ENCODE results near the gene FOXR2.

FOXR2 gene

DNA sequence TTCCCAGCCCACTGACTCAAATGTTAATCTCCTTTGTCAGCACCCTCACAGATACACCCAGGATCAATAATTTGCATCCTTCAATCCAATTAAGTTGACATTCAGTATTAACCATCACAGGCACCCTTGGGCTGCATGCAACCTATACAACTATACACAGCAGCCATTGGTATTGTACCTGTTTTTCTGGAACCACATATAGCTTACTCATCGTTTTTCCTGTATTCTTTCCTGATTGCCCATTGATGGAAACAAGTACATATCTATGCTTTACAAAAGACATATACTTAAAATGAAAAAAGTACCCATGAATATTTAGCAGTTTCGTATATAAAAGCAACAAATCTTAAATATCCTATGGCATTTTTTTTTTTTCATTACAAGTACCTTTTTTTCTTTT lies 3.7 kb upstream of the FOXR2 start:
- Histone ChIP-seq H4K20me1 (ENCODE audit: control insufficient read depth, insufficient read depth, low read depth, low read length) (no peaks in the 10 kb centered on the region), H3K27me3 (ENCODE audit: control insufficient read depth, low read length) (no peaks in the 10 kb centered on the region), H3K27ac (ENCODE audit: low read depth, low read length) (no peak overlapping the region), H3K4me2 (ENCODE audit: low read length) (no peak overlapping the region), H3K36me3 (ENCODE audit: control insufficient read depth, low read length) (no peaks in the 10 kb centered on the region), H3K9me3 (ENCODE audit: control insufficient read depth, insufficient read depth, low read length) (no peaks in the 10 kb centered on the region), H3K4me1 (ENCODE audit: control insufficient read depth, low read length) (no peaks in the 10 kb centered on the region), H3K79me2 (ENCODE audit: control insufficient read depth, low read length) (no peaks in the 10 kb centered on the region), H3F3A (ENCODE audit: control insufficient read depth, insufficient read depth) (no peaks in the 10 kb centered on the region), H3K4me3 (ENCODE audit: low read length) (no peak overlapping the region), H3K9me2 (replicated peaks; ENCODE audit: control insufficient read depth, low read length) (no peaks in the 10 kb centered on the region)
- TF ChIP-seq EZH2phosphoT487 (IDR thresholded peaks at IDR 0.05; ENCODE audit: borderline replicate concordance, low read length): no peak
- TF ChIP-seq, protein P1, sequence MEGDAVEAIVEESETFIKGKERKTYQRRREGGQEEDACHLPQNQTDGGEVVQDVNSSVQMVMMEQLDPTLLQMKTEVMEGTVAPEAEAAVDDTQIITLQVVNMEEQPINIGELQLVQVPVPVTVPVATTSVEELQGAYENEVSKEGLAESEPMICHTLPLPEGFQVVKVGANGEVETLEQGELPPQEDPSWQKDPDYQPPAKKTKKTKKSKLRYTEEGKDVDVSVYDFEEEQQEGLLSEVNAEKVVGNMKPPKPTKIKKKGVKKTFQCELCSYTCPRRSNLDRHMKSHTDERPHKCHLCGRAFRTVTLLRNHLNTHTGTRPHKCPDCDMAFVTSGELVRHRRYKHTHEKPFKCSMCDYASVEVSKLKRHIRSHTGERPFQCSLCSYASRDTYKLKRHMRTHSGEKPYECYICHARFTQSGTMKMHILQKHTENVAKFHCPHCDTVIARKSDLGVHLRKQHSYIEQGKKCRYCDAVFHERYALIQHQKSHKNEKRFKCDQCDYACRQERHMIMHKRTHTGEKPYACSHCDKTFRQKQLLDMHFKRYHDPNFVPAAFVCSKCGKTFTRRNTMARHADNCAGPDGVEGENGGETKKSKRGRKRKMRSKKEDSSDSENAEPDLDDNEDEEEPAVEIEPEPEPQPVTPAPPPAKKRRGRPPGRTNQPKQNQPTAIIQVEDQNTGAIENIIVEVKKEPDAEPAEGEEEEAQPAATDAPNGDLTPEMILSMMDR (IDR thresholded peaks at IDR 0.05; ENCODE audit: low read depth, low read length, poor library complexity, severe bottlenecking): no peak

DNA sequence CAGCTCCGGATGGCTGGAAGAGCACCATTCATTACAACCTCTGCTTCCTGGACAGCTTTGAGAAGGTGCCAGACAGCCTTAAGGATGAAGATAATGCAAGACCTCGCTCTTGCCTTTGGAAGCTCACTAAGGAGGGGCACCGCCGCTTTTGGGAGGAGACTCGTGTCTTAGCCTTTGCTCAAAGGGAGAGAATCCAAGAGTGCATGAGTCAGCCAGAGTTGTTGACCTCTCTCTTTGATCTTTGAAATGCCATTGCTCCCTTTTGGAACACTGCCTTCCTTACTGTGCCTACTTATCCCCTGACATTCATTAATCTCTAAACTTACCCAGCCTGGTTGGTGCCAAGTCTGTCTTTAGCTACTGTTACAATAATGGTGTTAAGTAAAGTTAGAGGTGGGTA lies 1.2 kb downstream of the FOXR2 start:
- Histone ChIP-seq H3K79me2 (ENCODE audit: control insufficient read depth, low read length) (no peaks in the 10 kb centered on the region), H3K36me3 (ENCODE audit: control insufficient read depth, low read length) (no peaks in the 10 kb centered on the region), H3K4me1 (ENCODE audit: control insufficient read depth, low read length) (no peaks in the 10 kb centered on the region), H3K27ac (ENCODE audit: low read depth, low read length) (no peak overlapping the region), H3K4me3 (ENCODE audit: low read length) (no peak overlapping the region), H3K4me2 (ENCODE audit: low read length) (no peak overlapping the region), H3K27me3 (ENCODE audit: control insufficient read depth, low read length) (no peaks in the 10 kb centered on the region), H3K9me3 (ENCODE audit: control insufficient read depth, insufficient read depth, low read length) (no peaks in the 10 kb centered on the region), H4K20me1 (ENCODE audit: control insufficient read depth, insufficient read depth, low read depth, low read length) (no peaks in the 10 kb centered on the region), H3K9me2 (replicated peaks; ENCODE audit: control insufficient read depth, low read length) (no peaks in the 10 kb centered on the region), H3F3A (ENCODE audit: control insufficient read depth, insufficient read depth) (no peaks in the 10 kb centered on the region)
- TF ChIP-seq, protein P1 (IDR thresholded peaks at IDR 0.05; ENCODE audit: low read depth, low read length, poor library complexity, severe bottlenecking): no peak
- TF ChIP-seq EZH2phosphoT487 (IDR thresholded peaks at IDR 0.05; ENCODE audit: borderline replicate concordance, low read length): no peak

DNA sequence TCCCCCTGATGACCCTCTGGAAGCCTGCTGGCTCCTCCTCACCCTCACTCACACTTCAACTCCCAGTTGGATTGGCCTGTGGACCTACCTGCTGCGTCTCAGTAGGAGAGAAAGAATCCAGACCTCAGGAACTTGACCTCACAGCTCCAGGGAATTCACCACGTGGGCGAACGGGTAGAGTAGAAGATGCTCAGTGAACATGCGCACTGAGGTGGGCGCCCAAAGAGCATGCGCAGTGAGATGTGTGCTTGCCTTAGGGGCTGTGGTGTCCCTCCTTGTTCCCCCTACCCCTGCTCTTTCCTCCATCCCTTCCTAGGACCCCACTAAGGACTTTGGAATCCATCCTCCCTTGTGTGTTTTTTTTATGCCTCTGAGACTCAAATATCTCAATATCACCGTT lies 12.9 kb downstream of the FOXR2 start:
- no peak overlapping the region for H3K27ac ChIP-seq (ENCODE audit: low read depth, low read length)
- H3F3A ChIP-seq (ENCODE audit: control insufficient read depth, insufficient read depth): no peaks in the 10 kb centered on the region
- H3K79me2 ChIP-seq (ENCODE audit: control insufficient read depth, low read length): no peaks in the 10 kb centered on the region
- no peaks in the 10 kb centered on the region for H3K4me1 ChIP-seq (ENCODE audit: control insufficient read depth, low read length)
- H4K20me1 ChIP-seq (ENCODE audit: control insufficient read depth, insufficient read depth, low read depth, low read length): no peaks in the 10 kb centered on the region
- H3K4me3 ChIP-seq (ENCODE audit: low read length): no peak overlapping the region
- no peaks in the 10 kb centered on the region for H3K9me3 ChIP-seq (ENCODE audit: control insufficient read depth, insufficient read depth, low read length)
- no peaks in the 10 kb centered on the region for H3K36me3 ChIP-seq (ENCODE audit: control insufficient read depth, low read length)
- TF ChIP-seq EZH2phosphoT487 (IDR thresholded peaks at IDR 0.05; ENCODE audit: borderline replicate concordance, low read length): no peak
- TF ChIP-seq, protein P1 (IDR thresholded peaks at IDR 0.05; ENCODE audit: low read depth, low read length, poor library complexity, severe bottlenecking): no peak
- H3K9me2 ChIP-seq (replicated peaks; ENCODE audit: control insufficient read depth, low read length): no peaks in the 10 kb centered on the region
- no peak overlapping the region for H3K4me2 ChIP-seq (ENCODE audit: low read length)
- no peaks in the 10 kb centered on the region for H3K27me3 ChIP-seq (ENCODE audit: control insufficient read depth, low read length)

DNA sequence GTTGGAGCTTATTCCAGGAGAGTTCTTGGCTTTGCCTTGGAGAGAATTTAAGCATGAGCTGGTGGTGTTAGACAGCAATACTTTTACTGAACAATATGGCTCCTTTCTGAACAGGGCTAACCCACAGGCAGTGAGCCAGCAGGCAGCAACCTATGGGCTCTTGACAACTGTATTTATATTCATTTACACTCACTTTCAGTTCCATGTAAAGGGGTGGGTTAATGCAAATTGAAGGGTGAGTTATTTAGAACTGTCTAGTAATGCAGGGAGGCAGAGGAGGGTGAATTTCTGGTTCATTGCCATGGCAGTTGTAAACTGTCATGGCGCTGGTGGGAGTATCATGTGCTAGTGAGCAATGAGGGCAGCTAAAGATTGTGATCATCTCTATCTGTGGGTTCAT lies 15.7 kb downstream of the FOXR2 start:
- Histone ChIP-seq H3K4me3 (ENCODE audit: low read length) (no peak overlapping the region), H3F3A (ENCODE audit: control insufficient read depth, insufficient read depth) (no peaks in the 10 kb centered on the region), H3K4me1 (ENCODE audit: control insufficient read depth, low read length) (no peaks in the 10 kb centered on the region), H4K20me1 (ENCODE audit: control insufficient read depth, insufficient read depth, low read depth, low read length) (no peaks in the 10 kb centered on the region), H3K36me3 (ENCODE audit: control insufficient read depth, low read length) (no peaks in the 10 kb centered on the region), H3K9me2 (replicated peaks; ENCODE audit: control insufficient read depth, low read length) (no peaks in the 10 kb centered on the region), H3K27ac (ENCODE audit: low read depth, low read length) (no peak overlapping the region), H3K27me3 (ENCODE audit: control insufficient read depth, low read length) (no peaks in the 10 kb centered on the region), H3K9me3 (ENCODE audit: control insufficient read depth, insufficient read depth, low read length) (no peaks in the 10 kb centered on the region), H3K79me2 (ENCODE audit: control insufficient read depth, low read length) (no peaks in the 10 kb centered on the region), H3K4me2 (ENCODE audit: low read length) (no peak overlapping the region)
- TF ChIP-seq EZH2phosphoT487 (IDR thresholded peaks at IDR 0.05; ENCODE audit: borderline replicate concordance, low read length): no peak
- TF ChIP-seq, protein P1 (IDR thresholded peaks at IDR 0.05; ENCODE audit: low read depth, low read length, poor library complexity, severe bottlenecking): no peak

Data from DOHH2 (cell line).